GM21360 (cell line): ENCODE measurements around the gene DDAH2.

Experiments used
- ATAC-seq: cut with Tn5 transposase; IDR thresholded peaks from one replicate; pipeline ENCODE4 v1.9.1; 2021; ENCODE audit warnings: mild to moderate bottlenecking, moderate library complexity; ENCODE audit not compliant: unreplicated experiment

Gene DDAH2

GRCh38 chr6:31728767-31729514, at the start of gene DDAH2:
Gene DDAH2, minus strand, starts transcription at chr6:31729299. Its CDS starts 138 bp downstream, at chr6:31729161.
- no peak for ATAC-seq

GRCh38 chr6:31778193-31778592, 49.1 kb upstream of the DDAH2 start:
- no peak for ATAC-seq

- ATAC-seq: no peak
Observed at GRCh38 chr6:31777667-31778050, 48.6 kb upstream of the DDAH2 start.

- peak; percentile 62 for ATAC-seq
Observed at GRCh38 chr6:31776989-31777666, 48.0 kb upstream of the DDAH2 start, which contains the start of gene VWA7. Gene VWA7, minus strand, starts transcription at chr6:31777328. Its CDS starts 549 bp downstream, at chr6:31776779.

- ATAC-seq: peak; percentile 14
Observed at GRCh38 chr6:31776485-31776988, 47.4 kb upstream of the DDAH2 start.

- ATAC-seq: no peak
Observed at GRCh38 chr6:31775633-31776484, 46.8 kb upstream of the DDAH2 start.

- ATAC-seq: no peak
Observed at GRCh38 chr6:31775184-31775583, 46.1 kb upstream of the DDAH2 start.

- ATAC-seq: no peak
Observed at GRCh38 chr6:31771992-31772358, 42.9 kb upstream of the DDAH2 start.

GRCh38 chr6:31770860-31771259, 41.8 kb upstream of the DDAH2 start:
- no peak for ATAC-seq

GRCh38 chr6:31769684-31770371, 40.7 kb upstream of the DDAH2 start:
- ATAC-seq: no peak

- ATAC-seq: no peak
Observed at GRCh38 chr6:31768363-31769257, 39.5 kb upstream of the DDAH2 start.

- no peak for ATAC-seq
Observed at GRCh38 chr6:31767096-31767645, 38.1 kb upstream of the DDAH2 start.

- ATAC-seq: no peak
Observed at GRCh38 chr6:31765910-31766794, 37.1 kb upstream of the DDAH2 start.

GRCh38 chr6:31765559-31765909, 36.4 kb upstream of the DDAH2 start:
- no peak for ATAC-seq

GRCh38 chr6:31764198-31764597, 35.1 kb upstream of the DDAH2 start:
- no peak for ATAC-seq

- no peak for ATAC-seq
Observed at GRCh38 chr6:31763619-31763940, 34.5 kb upstream of the DDAH2 start.

GRCh38 chr6:31762878-31763618, 33.9 kb upstream of the DDAH2 start:
- ATAC-seq: no peak

- no peak for ATAC-seq
Observed at GRCh38 chr6:31762356-31762755, 33.3 kb upstream of the DDAH2 start, which contains the start of gene SAPCD1. Gene SAPCD1, plus strand, starts transcription at chr6:31762656. Its CDS starts 399 bp downstream, at chr6:31763055.
